ENCODE results near the gene ARHGAP10.

The ARHGAP10 gene

GRCh38 chr4:148054275-148054674 lies 322.4 kb downstream of the ARHGAP10 start:
- DNase-seq = no peak

GRCh38 chr4:148055844-148056243 lies 324.0 kb downstream of the ARHGAP10 start:
- DNase-seq = no peak

GRCh38 chr4:148056879-148057278 lies 325.0 kb downstream of the ARHGAP10 start:
- DNase-seq = peak; percentile 36

- DNase-seq = no peak
Observed at GRCh38 chr4:148057516-148057915, 325.6 kb downstream of the ARHGAP10 start.

GRCh38 chr4:148057984-148058859 lies 326.3 kb downstream of the ARHGAP10 start:
- DNase-seq = no peak

- no peak for DNase-seq
Observed at GRCh38 chr4:148059617-148060180, 327.8 kb downstream of the ARHGAP10 start.

GRCh38 chr4:148060264-148061140 lies 328.6 kb downstream of the ARHGAP10 start:
- peak; percentile 16 for DNase-seq

- no peak for DNase-seq
Observed at GRCh38 chr4:148061141-148061481, 329.2 kb downstream of the ARHGAP10 start.

GRCh38 chr4:148061795-148062194 lies 329.9 kb downstream of the ARHGAP10 start:
- no peak for DNase-seq

- DNase-seq = no peak
Observed at GRCh38 chr4:148062301-148062950, 330.5 kb downstream of the ARHGAP10 start.

GRCh38 chr4:148064451-148064850 lies 332.6 kb downstream of the ARHGAP10 start:
- no peak for DNase-seq

- DNase-seq = no peak
Observed at GRCh38 chr4:148065075-148065474, 333.2 kb downstream of the ARHGAP10 start.

GRCh38 chr4:148067301-148067916 lies 335.5 kb downstream of the ARHGAP10 start:
- no peak for DNase-seq

GRCh38 chr4:148068065-148068911 lies 336.4 kb downstream of the ARHGAP10 start:
- no peak for DNase-seq

- DNase-seq = no peak
Observed at GRCh38 chr4:148069086-148069894, 337.4 kb downstream of the ARHGAP10 start.

GRCh38 chr4:148069895-148070178 lies 337.9 kb downstream of the ARHGAP10 start:
- DNase-seq = no peak

GRCh38 chr4:148071009-148071408 lies 339.1 kb downstream of the ARHGAP10 start:
- no peak for DNase-seq

- DNase-seq = no peak
Observed at GRCh38 chr4:148072789-148073188, 340.9 kb downstream of the ARHGAP10 start.

- no peak for DNase-seq
Observed at GRCh38 chr4:148073349-148073748, 341.5 kb downstream of the ARHGAP10 start.

- no peak for DNase-seq
Observed at GRCh38 chr4:148074462-148074861, 342.6 kb downstream of the ARHGAP10 start.

- no peak for DNase-seq
Observed at GRCh38 chr4:148075438-148075837, 343.6 kb downstream of the ARHGAP10 start.

Measured in stimulated activated CD4-positive, alpha-beta T cell treated with anti-CD3 and anti-CD28 coated beads, Interleukin-4, amount 100 ng/mL, for 1 hour (primary cell).